DND-41 (cell line): ENCODE data around the gene PEPD.

Experiments
- EZH2 ChIP-seq: IDR thresholded peaks from 3 replicates; pipeline ENCODE4 v1.6.1; 2012; ENCODE audit warnings: borderline replicate concordance, low read depth, mild to moderate bottlenecking, moderate library complexity, low read length, inconsistent platforms; ENCODE audit not compliant: severe bottlenecking
- TF ChIP-seq, protein P1 (sequence below): IDR thresholded peaks from 2 replicates; pipeline ENCODE4 v1.5.1; 2012; ENCODE audit warnings: borderline replicate concordance, low read length, moderate library complexity, mild to moderate bottlenecking; ENCODE audit not compliant: poor library complexity, severe bottlenecking; ENCODE audit errors: extremely low read depth

DNA sequence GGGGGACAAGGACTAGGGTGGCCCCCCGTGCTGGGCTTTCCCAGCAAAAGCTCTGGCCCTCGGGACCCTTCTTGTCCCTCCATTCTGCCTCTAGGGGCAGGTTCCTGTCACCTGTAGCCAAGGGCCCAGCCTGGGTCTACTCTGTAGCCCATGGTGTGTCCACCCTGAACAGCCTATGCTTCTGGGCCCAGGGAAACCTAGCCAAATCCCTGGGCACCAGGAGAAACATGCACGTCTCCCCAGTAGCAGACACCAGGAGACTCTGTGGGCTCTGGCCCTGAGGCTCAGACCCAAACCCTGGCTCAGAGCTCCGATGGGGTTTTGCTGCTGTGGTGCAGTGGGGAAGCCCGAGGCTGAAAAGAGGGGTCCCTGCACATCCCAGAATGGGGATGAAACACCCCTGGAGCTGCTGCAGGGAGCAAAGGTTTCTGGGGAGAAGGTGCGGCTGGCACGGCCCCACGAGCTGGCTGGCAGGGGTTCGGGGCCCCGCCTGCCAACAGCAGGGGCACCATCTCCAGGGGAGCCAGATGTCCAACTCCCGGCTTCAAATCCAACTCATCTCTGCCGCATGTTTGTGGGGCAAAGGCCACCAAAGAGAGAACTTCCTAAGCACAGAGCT is 129.9 kb downstream of the PEPD start:
- TF ChIP-seq, protein P1, sequence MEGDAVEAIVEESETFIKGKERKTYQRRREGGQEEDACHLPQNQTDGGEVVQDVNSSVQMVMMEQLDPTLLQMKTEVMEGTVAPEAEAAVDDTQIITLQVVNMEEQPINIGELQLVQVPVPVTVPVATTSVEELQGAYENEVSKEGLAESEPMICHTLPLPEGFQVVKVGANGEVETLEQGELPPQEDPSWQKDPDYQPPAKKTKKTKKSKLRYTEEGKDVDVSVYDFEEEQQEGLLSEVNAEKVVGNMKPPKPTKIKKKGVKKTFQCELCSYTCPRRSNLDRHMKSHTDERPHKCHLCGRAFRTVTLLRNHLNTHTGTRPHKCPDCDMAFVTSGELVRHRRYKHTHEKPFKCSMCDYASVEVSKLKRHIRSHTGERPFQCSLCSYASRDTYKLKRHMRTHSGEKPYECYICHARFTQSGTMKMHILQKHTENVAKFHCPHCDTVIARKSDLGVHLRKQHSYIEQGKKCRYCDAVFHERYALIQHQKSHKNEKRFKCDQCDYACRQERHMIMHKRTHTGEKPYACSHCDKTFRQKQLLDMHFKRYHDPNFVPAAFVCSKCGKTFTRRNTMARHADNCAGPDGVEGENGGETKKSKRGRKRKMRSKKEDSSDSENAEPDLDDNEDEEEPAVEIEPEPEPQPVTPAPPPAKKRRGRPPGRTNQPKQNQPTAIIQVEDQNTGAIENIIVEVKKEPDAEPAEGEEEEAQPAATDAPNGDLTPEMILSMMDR: no peak
- TF ChIP-seq EZH2: no peak
